ENCODE measurements around the gene PDE6H. TPM values are rescaled to one million over a fixed set of nuclear protein-coding genes. Genes with fewer than 3 reads are reported as not detected.

PDE6H gene
- total RNA-seq, 3 donors from 2014 or later, result 0.55 TPM; not detected in 2

DNA sequence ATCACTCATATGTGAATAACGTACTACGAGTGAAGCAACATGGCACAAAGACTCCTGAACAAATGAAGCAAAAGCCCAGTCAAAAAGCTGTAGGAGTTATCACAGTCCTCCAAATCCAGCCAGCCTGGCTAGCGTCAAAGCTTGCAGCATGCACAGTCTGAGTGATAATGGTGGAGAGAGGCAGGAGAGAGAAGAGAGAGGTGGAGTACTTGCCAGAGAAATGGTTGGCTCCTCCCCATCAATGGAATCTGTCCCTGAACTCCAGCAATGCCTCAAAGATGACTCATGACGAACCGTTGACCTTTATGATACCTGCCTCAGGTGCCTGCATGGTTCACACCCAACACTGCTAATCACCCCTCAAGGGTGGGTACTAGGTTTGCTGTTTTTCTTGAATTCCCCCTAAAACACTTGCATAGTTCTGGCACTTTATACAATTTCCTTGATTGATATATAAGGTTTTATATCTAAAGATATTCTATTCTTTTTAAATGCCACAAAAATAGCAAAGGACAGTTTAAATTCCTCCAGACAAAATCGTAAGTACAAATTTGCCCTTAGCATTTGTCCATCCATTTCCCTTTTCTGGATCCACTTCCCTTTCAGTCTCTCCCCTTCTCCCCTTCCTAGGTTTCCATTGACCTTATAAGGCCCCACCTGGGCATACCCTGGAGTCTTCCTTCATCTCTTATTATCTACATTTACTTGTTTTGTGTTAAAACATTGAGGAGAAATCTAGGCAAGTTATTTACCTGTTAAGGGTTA, 21.7 kb upstream of the PDE6H start:
- TF ChIP-seq CTCF (IDR thresholded peaks at IDR 0.05), result no peak
- peaks cover 15% of the 10 kb centered on the region for H3K4me1 ChIP-seq (ENCODE audit: low read depth)
- no peaks in the 10 kb centered on the region for H3K9me3 ChIP-seq
- DNase-seq, result no peak
- intact Hi-C loops (cut with DNase I, micrococcal nuclease), result no loop called here
- ATAC-seq, result peak; percentile 73
- no peak overlapping the region for H3K4me3 ChIP-seq
- H3K36me3 ChIP-seq (ENCODE audit: low read depth), result no peaks in the 10 kb centered on the region

- peaks cover 15% of the 10 kb centered on the region for H3K4me1 ChIP-seq (ENCODE audit: low read depth)
- intact Hi-C loops (cut with DNase I, micrococcal nuclease), result no loop called here
- DNase-seq, result no peak
- H3K36me3 ChIP-seq (ENCODE audit: low read depth), result no peaks in the 10 kb centered on the region
- no peak for ATAC-seq
- no peak overlapping the region for H3K4me3 ChIP-seq
- TF ChIP-seq CTCF (IDR thresholded peaks at IDR 0.05), result no peak
- H3K9me3 ChIP-seq, result no peaks in the 10 kb centered on the region
These were observed 21.0 kb upstream of the PDE6H start for GRCh38 chr12:14951851-14952250.

DNA sequence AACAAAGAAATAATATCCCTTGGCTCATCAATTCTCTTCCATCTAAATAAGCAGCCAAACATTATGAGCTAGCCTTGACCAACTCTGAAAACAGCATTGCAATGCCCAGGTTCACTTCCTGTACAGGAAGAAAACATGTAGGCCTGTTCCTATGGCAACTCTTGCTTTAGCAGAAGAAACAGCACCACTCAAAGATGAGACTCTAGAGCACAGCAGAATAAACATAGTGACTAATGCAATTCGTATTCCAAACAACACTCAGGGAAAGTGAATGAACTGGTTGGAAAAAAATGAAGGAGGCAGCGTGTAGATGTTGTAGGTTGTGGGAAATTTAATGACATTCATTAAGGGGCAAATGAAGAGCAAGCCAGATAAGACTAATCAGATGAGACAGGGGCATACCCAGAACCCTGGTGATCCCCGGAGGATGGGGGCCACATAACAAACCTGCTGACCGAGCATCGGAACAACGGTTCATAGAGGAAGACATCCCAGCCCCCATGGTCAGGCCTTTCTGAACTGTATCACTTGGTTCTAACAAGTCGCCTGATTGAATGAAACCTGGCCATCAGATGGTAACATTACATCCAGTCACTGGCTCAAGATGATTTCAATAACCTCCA, 20.4 kb upstream of the PDE6H start:
- intact Hi-C loops (cut with DNase I, micrococcal nuclease), result no loop called here
- H3K4me3 ChIP-seq, result no peak overlapping the region
- no peaks in the 10 kb centered on the region for H3K9me3 ChIP-seq
- DNase-seq, result no peak
- peak; percentile 85 for ATAC-seq
- H3K36me3 ChIP-seq (ENCODE audit: low read depth), result no peaks in the 10 kb centered on the region
- H3K4me1 ChIP-seq (ENCODE audit: low read depth), result peaks cover 16% of the 10 kb centered on the region
- TF ChIP-seq CTCF (IDR thresholded peaks at IDR 0.05), result no peak

DNA sequence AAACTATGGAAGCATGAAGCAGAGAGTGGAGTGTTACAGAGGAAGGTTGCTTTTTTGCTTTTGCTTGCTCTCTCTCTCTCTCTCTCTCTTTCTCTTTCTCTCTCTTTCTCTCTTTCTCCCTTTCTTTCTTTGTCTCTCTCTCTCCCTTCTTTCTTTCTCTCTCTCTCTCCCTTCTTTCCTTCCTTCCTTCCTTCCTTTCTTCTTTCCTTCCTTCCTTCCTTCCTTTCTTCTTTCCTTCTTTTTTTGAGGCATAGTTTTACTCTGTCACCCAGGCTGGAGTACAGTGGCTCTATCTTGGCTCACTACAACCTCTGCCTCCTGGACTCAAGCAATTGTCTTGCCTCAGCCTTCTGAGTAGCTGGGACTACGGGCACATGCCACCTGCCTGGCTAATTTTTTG, 19.1 kb upstream of the PDE6H start:
- Histone ChIP-seq H3K4me1 (ENCODE audit: low read depth) (peaks cover 12% of the 10 kb centered on the region), H3K4me3 (no peak overlapping the region), H3K36me3 (ENCODE audit: low read depth) (no peaks in the 10 kb centered on the region), H3K9me3 (no peaks in the 10 kb centered on the region)
- intact Hi-C loops (cut with DNase I, micrococcal nuclease), result no loop called here
- no peak for DNase-seq
- no peak for ATAC-seq
- no peak for TF ChIP-seq CTCF (IDR thresholded peaks at IDR 0.05)

GRCh38 chr12:14954269-14954668, 18.6 kb upstream of the PDE6H start:
- TF ChIP-seq CTCF (IDR thresholded peaks at IDR 0.05), result no peak
- no peak overlapping the region for H3K4me3 ChIP-seq
- H3K4me1 ChIP-seq (ENCODE audit: low read depth), result peaks cover 12% of the 10 kb centered on the region
- ATAC-seq (no peak), DNase-seq (peak in 1 of 3 donors; percentile 44)
- intact Hi-C loops (cut with DNase I, micrococcal nuclease), result no loop called here
- H3K36me3 ChIP-seq (ENCODE audit: low read depth), result no peaks in the 10 kb centered on the region
- no peaks in the 10 kb centered on the region for H3K9me3 ChIP-seq
